Suprapubic skin (tissue), 4 donors: ENCODE data around the gene IFITM1. TPM values are rescaled to one million over a fixed set of nuclear protein-coding genes. Genes with fewer than 3 reads are reported as not detected.
A peak's percentile ranks its signal among the peaks of the same experiment; 100 is the strongest.
"Not testable (repeated sequence)": the region's sequence is repeated elsewhere in the genome, so short reads cannot be mapped to it uniquely, and the experiment has no call there.

Experiments
- DNase-seq, 2 donors: peaks; one replicate each; pipeline ENCODE4 v3.0.0-alpha.2; 2019; ENCODE audit warnings: low spot score in 2 of 2
- H3K27ac ChIP-seq: fragments of 200-600 bp; sonication (generic); one replicate; pipeline ENCODE4 v1.5.1; 2019
- H3K27me3 ChIP-seq: fragments of 200-600 bp; sonication (generic); one replicate; pipeline ENCODE4 v1.5.1; 2019
- H3K36me3 ChIP-seq: fragments of 200-600 bp; sonication (generic); one replicate; pipeline ENCODE4 v1.5.1; 2019
- H3K4me1 ChIP-seq: fragments of 200-600 bp; sonication (generic); one replicate; pipeline ENCODE4 v1.5.1; 2019
- H3K4me3 ChIP-seq: fragments of 200-600 bp; sonication (generic); one replicate; pipeline ENCODE4 v1.5.1; 2019; ENCODE audit warnings: mild to moderate bottlenecking
- H3K9me3 ChIP-seq: fragments of 200-600 bp; sonication (generic); one replicate; pipeline ENCODE4 v1.5.1; 2019
- CTCF ChIP-seq, 2 donors: fragments of 200-600 bp in 1 of 2; fragments of 450-650 bp in 1 of 2; sonication (generic) in 1 of 2; IDR thresholded peaks; one replicate each; pipeline ENCODE4 v1.5.1; 2016 to 2019; ENCODE audit warnings: antibody characterized with exemption in 2 of 2, mild to moderate bottlenecking in 1 of 2, moderate library complexity in 1 of 2
- EP300 ChIP-seq: sonication (generic); formaldehyde crosslinking; IDR thresholded peaks from one replicate; pipeline ENCODE4 v1.6.1; 2017; ENCODE audit warnings: antibody characterized with exemption
- POLR2A ChIP-seq, 2 donors: fragments of 450-650 bp; IDR thresholded peaks; one replicate each; pipeline ENCODE4 v1.6.1; 2017; ENCODE audit warnings: antibody characterized with exemption in 2 of 2, mild to moderate bottlenecking in 2 of 2, moderate library complexity in 2 of 2
- POLR2AphosphoS5 ChIP-seq, 3 donors: sonication (generic); formaldehyde crosslinking; IDR thresholded peaks; one replicate each; pipeline ENCODE4 v1.6.1; 2017; ENCODE audit warnings: antibody characterized with exemption in 3 of 3
- WGBS: methylation state at CpG from one replicate; pipeline ENCODE4 v1.1.5; 2018; 5-methylcytosine and 5-hydroxymethylcytosine counted together
- total RNA-seq, 4 donors: library from RNA; depleted of rRNA; stranded (reverse); fragments of >200 nt; gene quantifications; one replicate each; pipeline ENCODE4 v1.1.0, GENCODE V29; 2016

Gene IFITM1
- total RNA-seq, 4 donors from 2014 or later = 50.7 to 128 (median 67.6) TPM

GRCh38 chr11:307766-308708, 5.8 kb upstream of the IFITM1 start, which contains the start of gene IFITM2:
Gene IFITM2 (plus strand): TSS chr11:307816. CDS start chr11:308193, 377 bp downstream.
- peak within 1 kb of the TSS; percentile 87 for H3K27ac ChIP-seq
- peak; percentile 90 to 95 for DNase-seq
- H3K4me1 ChIP-seq = peaks cover 46% of the 10 kb centered on the region
- H3K27me3 ChIP-seq, H3K9me3 ChIP-seq, H3K36me3 ChIP-seq: not testable (repeated sequence)
- TF ChIP-seq POLR2AphosphoS5 (IDR thresholded peaks at IDR 0.05) = peak in 2 of 3 donors; percentile 60 to 82
- TF ChIP-seq POLR2A (IDR thresholded peaks at IDR 0.05) = peak in 1 of 2 donors; percentile 72
- H3K4me3 ChIP-seq = peak within 1 kb of the TSS; percentile 53
- WGBS = 0% methylated on average over 9 of the region's 28 CpGs

- H3K27me3 ChIP-seq, H3K36me3 ChIP-seq, DNase-seq, H3K9me3 ChIP-seq: not testable (repeated sequence)
- Histone ChIP-seq H3K27ac (peak overlapping the region; percentile 87), H3K4me3 (peak overlapping the region; percentile 53), H3K4me1 (peaks cover 52% of the 10 kb centered on the region)
- 19% methylated on average over 20 of the region's 24 CpGs for WGBS
Observed at GRCh38 chr11:308740-309665, 4.8 kb upstream of the IFITM1 start.

GRCh38 chr11:309979-310572, 3.8 kb upstream of the IFITM1 start:
- 0% methylated on average over 2 of the region's 18 CpGs for WGBS
- peaks cover 59% of the 10 kb centered on the region for H3K4me1 ChIP-seq
- H3K27ac ChIP-seq = peak overlapping the region; percentile 87

GRCh38 chr11:311013-311748, 2.7 kb upstream of the IFITM1 start:
- not testable (repeated sequence) for H3K36me3 ChIP-seq, H3K27me3 ChIP-seq, DNase-seq, H3K9me3 ChIP-seq
- Histone ChIP-seq H3K27ac (peak overlapping the region; percentile 54), H3K4me1 (peaks cover 70% of the 10 kb centered on the region), H3K4me3 (peak overlapping the region; percentile 35)
- WGBS = no CpG with 5 or more reads among the region's 71 CpGs

More at GRCh38 chr11:309979-310572, 3.8 kb upstream of the IFITM1 start:
- DNase-seq, H3K27me3 ChIP-seq, H3K36me3 ChIP-seq, H3K9me3 ChIP-seq: not testable (repeated sequence)
- peak overlapping the region; percentile 53 for H3K4me3 ChIP-seq

- Histone ChIP-seq H3K36me3 (no peaks in the 10 kb centered on the region), H3K27ac (peak overlapping the region; percentile 54), H3K4me1 (peaks cover 67% of the 10 kb centered on the region), H3K27me3 (no peaks in the 10 kb centered on the region), H3K9me3 (no peaks in the 10 kb centered on the region), H3K4me3 (peak overlapping the region; percentile 35)
- no peak for DNase-seq
- 48% methylated on average over 12 of the region's 14 CpGs for WGBS
- TF ChIP-seq POLR2AphosphoS5 (IDR thresholded peaks at IDR 0.05) = no peak
- TF ChIP-seq CTCF (IDR thresholded peaks at IDR 0.05) = no peak
- TF ChIP-seq EP300 = no peak
- no peak for TF ChIP-seq POLR2A (IDR thresholded peaks at IDR 0.05)
Observed at GRCh38 chr11:312092-312816, 1.6 kb upstream of the IFITM1 start.

GRCh38 chr11:313304-313786, 495 bp upstream of the IFITM1 start:
- Histone ChIP-seq H3K27ac (peak overlapping the region; percentile 82), H3K4me3 (peak overlapping the region; percentile 53), H3K4me1 (peaks cover 56% of the 10 kb centered on the region), H3K36me3 (no peaks in the 10 kb centered on the region), H3K27me3 (no peaks in the 10 kb centered on the region), H3K9me3 (no peaks in the 10 kb centered on the region)
- TF ChIP-seq EP300 = no peak
- peak in 1 of 2 donors; percentile 62 for DNase-seq
- WGBS = 56% methylated on average over 6 of the region's 8 CpGs

- H3K27ac ChIP-seq = peak overlapping the region; percentile 82
- H3K4me3 ChIP-seq = peak overlapping the region; percentile 53
- H3K4me1 ChIP-seq = peaks cover 48% of the 10 kb centered on the region
- not testable (repeated sequence) for H3K36me3 ChIP-seq, DNase-seq, H3K9me3 ChIP-seq, H3K27me3 ChIP-seq
- 26% methylated on average over 3 of the region's 6 CpGs for WGBS
Observed at GRCh38 chr11:314554-314875, 675 bp downstream of the IFITM1 start.
